Measurements from ENCODE around the gene TP53TG3E.
"Not testable (repeated sequence)": the region's sequence is repeated elsewhere in the genome, so short reads cannot be mapped to it uniquely, and the experiment has no call there.

The TP53TG3E gene

GRCh38 chr16:33304006-33304405, at the start of gene TP53TG3E:
TP53TG3E (plus strand) TSS chr16:33304306; CDS start chr16:33304374, 68 bp downstream.
- DNase-seq (ENCODE audit: low read depth): not testable (repeated sequence)

- peak; percentile 43 for DNase-seq (ENCODE audit: low read depth)
Measured at GRCh38 chr16:33336226-33337012, 32.3 kb downstream of the TP53TG3E start.

- peak; percentile 15 for DNase-seq (ENCODE audit: low read depth)
Measured at GRCh38 chr16:33337627-33338542, 33.8 kb downstream of the TP53TG3E start.

GRCh38 chr16:33338543-33338951, 34.4 kb downstream of the TP53TG3E start:
- DNase-seq (ENCODE audit: low read depth): peak; percentile 1

- peak; percentile 41 for DNase-seq (ENCODE audit: low read depth)
Measured at GRCh38 chr16:33339093-33340061, 35.3 kb downstream of the TP53TG3E start.

Data from stimulated activated CD8-positive, alpha-beta memory T cell treated with anti-CD3 and anti-CD28 coated beads, Interleukin-12 subunit alpha, Interleukin-12 subunit beta, amount 100 ng/mL, for 4 hours (primary cell).